Measurements from ENCODE around the gene KIAA0513. TPM values are rescaled to one million over a fixed set of nuclear protein-coding genes. Genes with fewer than 3 reads are reported as not detected.

KIAA0513 gene
- total and polyA plus RNA-seq, 2 of the 13 experiments (the other 11 are each of a cell fraction or from before 2014, with no cell fraction given): 1.8 TPM

Other genes starting within 250 kb of the KIAA0513 start
- gene CRISPLD2, start 207.8 kb upstream of the KIAA0513 start, total RNA-seq (2016; rRNA removed; fragmentation: Illumina TruSeq; extraction: Trizol): 0.14 and 0.31 TPM in 2 replicates
- 0.04 and 0.25 TPM in 2 replicates for gene CRISPLD2, start 207.8 kb upstream of the KIAA0513 start, polyA plus RNA-seq (2011; rRNA removed)
- gene ZDHHC7, start 16.3 kb upstream of the KIAA0513 start, total RNA-seq (2016; rRNA removed; fragmentation: Illumina TruSeq; extraction: Trizol): 39.6 and 46.8 TPM in 2 replicates
- gene ZDHHC7, start 16.3 kb upstream of the KIAA0513 start, polyA plus RNA-seq (2011; rRNA removed): 67.6 and 79.2 TPM in 2 replicates
- gene CIBAR2, start 84.7 kb downstream of the KIAA0513 start, total RNA-seq (2016; rRNA removed; fragmentation: Illumina TruSeq; extraction: Trizol): not detected in 2 replicates
- gene CIBAR2, start 84.7 kb downstream of the KIAA0513 start, polyA plus RNA-seq (2011; rRNA removed): not detected in 2 replicates

Measured in HepG2 (cell line).